Kidney glomerular epithelial cell (primary cell): ENCODE results near the gene WDFY4.

Experiments
- DNase-seq: peaks from one replicate; lab custom pipeline; 2025; lab: John Stamatoyannopoulos, UW

The WDFY4 gene

DNA sequence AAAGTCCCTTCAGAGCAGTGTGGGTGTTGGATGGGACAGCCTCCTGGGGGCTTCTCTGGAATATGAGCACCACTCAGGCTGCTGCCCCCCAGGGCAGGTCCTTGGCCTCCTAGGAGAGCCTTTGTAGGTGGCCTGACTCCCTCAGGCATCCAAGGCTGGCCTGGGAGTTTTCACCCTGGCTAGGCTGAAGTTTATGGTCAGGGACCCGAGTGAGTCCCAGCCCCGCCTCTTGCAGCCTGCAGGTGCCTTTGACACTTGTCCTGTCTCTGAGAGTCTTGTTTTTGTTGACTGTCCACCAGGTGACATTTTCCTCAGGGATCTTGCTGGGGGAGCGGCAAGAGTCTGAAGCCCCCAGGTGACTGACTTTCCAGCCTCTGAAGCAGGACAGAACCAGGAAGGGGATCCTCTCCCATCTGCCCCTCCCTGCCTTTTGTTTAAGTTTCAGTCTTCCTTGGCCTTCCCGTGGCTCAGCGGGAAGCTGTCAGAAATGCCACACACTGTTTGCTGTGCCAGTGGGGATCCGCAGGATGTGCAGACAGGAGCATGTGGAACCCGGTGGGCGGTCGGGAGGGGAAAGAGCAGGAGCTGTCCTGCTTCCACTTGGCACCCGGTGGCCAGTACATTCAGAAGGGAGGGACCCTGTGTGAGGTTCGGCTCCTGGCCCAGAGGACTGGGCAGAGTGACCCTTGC is 195.5 kb downstream of the WDFY4 start:
- DNase-seq = no peak

DNA sequence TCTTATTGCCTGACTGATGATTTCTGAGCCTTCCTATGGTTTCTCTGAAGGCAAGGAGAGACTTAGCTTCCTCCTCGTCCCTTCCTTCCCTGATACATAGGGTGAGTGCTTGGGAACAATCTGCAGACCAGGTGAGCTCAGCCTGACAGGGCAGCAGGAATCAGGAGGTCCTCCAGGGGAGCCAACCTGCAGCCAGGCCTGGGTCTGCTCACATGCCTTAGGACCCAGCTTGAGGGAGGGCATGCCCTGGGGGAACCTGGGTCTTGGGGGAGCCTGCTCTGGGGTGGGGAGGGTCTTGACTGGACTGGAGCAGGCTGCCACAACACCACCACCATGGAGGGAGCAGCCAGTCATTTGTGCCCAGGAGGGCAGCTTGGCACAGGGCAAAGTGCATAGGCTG is 197.3 kb downstream of the WDFY4 start:
- DNase-seq = no peak

DNA sequence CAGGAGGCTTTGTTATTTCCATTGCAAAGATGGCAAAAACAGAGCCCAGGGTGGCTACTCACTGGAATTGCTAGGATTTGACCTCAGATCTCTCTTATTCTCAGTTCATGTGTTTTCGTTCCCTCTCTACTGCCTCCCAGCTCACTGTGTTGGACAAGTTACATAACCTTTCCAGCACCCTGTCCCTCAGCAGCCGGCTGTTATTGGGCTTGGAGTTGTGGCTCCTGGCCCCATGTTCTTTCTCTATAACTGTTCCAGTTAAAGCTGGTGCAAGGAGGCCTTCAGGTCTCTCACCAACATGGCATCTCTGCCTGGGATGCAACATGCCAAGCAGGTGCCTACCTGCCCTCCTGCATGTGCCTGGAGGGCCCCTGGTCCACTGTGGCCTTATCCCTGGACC is 198.2 kb downstream of the WDFY4 start:
- DNase-seq = no peak

DNA sequence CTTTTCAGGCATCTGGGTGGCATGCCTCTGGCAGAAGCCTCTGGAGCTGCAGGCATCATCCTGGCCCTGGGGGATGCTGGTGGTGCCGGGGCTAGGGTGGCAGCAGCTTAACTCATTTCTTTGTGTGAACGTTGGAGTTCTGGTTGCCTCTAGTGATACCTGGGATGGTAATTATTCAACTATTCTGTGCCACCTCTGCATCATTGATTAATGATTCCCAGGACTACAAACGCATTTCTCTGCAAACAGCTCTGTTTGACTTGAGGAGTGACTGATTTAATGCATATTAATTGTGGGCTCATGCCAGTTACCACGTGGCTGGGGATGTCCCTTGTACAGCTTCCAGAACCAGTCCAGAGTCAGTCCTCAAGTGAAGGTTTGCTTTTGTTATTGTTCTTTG is 199.0 kb downstream of the WDFY4 start:
- no peak for DNase-seq

DNA sequence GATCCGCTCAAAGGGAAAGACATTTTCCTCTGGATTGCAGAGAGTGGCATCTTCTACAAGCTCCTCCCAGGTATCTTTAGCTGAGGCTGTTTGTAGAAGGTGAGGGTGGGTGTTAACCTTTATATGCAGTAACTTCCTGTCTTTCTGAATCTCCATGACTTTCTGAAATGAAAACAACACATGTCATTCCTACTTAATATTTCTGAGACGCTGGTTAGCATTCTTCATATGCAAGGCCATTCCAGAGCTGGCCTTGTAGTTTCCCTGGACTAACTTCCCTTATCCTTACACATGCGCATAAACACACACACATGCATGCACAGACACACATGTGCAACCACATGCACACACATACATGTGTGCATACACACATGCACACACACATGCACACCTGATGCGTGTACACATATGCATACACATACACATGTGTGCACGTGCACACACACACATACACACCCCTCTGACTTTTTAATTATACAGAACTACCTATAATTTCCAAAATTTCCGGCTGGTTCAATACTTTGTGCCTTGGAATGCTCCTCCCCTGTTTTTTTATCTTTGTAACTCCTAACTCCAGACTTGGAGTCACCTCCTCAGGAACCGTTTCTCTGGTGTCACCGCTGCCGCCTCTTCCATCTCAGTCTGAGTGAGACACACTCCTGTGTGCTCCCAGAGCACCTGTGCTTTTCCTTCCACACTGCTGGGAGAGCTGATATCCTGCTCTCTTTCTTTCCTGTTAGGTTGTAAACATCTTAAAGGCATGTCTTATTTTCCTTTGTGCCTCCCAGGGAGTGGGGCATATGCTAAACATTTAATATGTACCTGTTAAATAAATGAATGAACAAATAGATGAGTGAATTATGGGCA is 199.7 kb downstream of the WDFY4 start:
- no peak for DNase-seq

DNA sequence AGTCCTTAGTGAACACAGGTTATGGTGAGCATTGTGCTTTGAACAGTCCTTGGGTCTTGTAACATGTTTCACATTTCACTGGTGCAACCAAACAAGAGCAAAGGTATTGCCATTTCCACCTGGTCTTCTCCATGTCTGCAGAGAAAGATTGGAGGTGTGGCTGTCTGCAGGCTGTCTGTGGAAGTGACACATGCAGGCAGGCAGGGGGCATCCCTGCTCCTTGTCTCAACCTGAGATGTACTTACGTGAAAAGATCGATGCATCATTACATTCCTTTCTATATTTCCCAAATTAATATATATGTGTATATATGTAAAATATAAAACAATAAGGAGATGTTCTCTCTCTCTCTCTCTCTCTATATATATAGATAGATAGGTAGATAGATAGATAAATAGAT is 200.7 kb downstream of the WDFY4 start:
- no peak for DNase-seq

DNA sequence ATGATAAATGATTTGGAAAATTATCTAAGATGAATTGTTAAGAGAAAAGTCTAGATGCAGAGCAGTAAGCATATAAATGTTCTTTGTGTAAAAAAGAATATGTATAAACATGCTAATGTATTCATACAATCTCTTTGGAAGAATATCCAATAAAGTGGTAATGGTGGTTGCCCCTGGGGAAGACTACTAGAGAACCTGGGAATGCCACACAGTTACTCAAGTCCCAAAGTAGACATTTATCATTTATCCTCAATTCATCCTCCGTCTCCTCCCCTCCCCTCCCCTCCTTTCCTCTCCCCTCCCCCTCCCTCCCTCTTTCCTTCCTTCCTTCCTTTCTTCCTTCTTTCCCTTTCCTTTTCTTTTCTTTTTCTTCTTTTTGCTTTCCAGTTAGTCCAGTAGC is 203.3 kb downstream of the WDFY4 start:
- DNase-seq = no peak

DNA sequence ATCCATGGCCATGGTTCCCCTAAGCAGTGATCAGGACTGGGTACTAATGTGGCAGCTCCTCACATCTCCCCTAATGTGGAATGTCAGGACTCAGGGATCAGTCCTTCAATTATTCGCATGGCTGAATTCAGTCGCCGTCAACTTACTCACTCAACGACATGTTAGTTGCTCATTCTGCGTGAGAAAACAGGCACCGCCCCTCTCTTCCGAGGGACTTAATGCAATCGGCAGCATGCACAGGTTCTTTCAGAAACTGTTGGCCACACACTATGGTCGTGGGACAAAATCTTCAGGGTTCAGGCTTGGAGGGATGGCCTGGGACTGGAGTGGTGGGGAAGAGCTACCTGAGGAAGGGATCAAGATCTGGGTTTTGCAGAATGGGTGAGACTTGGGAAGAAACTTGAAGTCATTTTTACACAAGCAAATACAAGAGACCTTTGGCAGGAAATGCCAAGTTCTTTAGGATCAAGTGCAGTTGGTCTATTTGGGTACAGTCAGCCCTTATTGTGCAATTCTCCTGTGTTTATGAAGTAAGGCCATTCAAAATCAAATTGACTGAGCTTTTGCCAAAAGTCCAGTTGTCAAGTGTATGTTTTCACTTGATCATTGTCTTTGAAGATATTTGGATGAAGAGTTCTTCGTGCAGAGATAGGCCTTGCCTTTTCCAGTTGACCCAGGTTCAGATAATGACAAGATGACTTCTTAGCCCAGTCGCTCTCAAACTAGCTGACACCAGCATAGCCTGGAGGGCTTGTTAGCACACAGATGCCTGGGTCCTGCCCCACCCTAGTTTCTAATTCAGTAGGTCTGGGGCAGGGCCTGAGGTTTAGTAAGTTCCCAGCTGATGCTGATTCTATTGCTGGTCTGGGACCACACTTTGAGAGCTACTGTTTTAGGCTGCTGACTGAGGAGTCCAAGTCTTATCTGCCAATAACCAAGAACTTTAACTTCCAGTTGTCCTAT is 206.5 kb downstream of the WDFY4 start:
- DNase-seq = no peak

DNA sequence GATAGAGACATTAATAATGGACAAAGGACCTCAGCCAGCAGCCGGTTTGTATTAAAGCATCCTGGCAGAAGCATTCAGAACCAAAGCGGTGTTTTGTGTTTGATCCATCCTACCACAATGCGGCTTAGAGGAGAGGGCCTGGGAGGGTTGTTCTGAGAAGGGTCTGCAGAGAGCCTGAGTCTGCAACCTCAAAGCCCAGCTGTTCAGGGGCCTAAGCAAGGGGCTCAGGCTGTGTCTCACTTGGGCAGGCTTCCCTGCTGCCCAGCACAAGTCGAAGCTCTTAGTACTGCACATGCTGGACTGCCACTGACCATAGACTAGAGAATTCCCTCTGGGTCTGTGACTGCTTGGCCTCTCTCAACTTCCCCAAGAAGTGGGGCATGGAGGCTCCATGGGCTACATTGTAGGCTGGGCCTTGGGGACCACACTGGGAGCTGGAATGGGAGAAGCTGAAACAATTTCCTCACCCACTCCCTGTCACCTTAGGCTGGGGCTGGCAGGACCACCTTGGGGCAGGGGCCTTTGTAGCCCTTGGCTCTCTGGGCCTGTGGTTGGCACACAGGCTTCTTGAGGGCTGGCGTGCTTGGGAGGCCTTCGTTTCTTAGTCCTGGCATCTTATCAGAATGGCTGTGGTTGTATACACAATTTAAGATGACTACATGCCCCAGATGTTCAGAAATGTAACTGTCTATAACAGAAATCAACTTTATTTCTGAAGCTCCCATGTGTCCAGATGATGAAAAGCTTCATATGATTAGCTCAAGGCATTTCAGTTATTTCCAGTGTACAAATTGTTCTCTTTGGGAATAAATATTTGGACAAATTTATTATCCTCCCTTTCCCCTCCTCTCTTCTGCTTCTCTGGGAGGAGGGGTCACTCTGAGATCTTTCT is 210.5 kb downstream of the WDFY4 start:
- DNase-seq = no peak

DNA sequence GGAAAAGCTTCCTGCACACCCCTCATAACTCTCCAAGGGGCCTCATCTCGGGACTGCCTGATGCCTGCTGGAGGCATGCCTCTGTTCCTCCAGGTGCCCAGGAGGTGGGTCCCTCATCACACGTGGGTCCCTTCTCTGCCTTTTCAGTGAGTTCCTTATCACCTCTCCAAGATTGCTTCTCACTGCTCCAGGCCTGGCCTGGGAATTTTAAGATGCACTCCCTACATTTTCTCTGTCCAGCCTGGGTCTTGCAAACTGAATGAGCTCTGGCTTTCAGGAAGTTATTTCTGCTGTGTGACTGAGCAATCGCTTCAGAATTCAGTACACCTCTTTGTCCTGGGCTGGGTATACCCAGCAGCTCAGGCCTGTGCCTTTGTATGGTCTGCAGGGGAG is 211.1 kb downstream of the WDFY4 start:
- no peak for DNase-seq

DNA sequence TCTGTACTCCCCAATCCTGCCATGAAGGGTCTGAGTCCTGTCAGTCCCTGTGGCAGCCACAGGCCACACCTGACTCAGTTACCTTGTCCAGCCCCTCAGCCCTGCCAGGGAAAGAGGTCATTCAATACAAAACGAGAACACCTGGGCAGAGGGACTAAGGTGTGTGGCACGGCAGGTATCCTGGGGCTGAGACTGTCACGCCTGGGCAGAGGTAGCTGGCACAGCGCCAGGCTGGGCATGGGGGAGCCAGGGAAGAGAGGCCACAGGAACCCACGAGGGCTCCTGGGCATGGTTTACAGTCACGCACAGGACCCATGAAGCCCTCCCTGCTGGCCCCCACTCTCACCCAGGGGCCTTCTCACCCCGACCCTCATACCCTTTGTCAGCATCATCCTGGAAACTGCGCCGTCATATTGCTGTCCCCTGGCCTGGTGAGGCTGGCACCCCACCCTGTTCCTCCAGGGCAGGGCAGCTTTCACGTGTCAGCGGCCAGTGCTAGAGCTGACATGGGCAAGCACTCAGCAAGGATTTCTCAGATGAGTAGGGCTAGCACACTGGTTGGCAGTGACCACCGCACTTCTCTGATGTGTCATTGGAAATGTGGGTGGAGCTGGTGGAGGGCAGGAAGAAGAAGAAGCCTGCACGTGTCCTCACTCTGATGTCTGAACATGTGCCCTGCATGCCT is 212.2 kb downstream of the WDFY4 start:
- DNase-seq = no peak

DNA sequence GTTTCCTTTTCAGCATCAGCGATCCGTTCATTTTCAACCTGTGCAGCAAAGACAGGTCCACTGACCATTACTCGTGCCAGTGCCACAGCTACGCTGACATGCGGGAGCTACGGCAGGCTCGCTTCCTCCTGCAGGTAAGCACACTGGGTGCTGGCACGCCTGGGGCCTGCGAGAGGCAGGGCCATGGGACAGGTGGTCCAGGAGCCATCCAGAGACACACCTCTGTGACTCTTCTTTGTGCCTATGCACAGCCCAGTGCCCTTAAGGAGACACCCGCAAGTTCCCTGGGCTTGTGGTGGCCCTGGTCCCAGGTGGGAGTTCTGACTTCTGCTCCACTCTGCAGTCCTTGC is 212.7 kb downstream of the WDFY4 start:
- no peak for DNase-seq

DNA sequence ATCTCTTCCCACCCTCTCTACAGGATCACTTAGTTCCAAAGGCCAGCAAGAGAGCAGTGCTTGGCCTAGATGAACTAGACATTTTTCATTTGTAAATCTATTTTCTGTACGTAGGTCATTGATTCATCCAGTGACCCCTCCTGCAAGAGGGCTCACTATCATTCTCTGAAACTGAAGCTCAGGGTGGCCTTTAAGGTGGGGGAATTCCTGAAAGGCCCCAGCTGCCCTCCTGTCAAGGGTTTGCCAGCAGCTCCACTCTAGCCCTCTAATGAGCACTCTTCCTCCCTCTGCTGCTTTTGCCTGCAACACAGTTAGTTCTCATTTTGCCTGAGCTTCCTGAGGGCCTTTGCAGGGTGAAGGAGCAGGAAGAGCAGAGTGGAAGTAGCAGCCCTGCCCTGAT is 213.8 kb downstream of the WDFY4 start:
- DNase-seq = no peak

DNA sequence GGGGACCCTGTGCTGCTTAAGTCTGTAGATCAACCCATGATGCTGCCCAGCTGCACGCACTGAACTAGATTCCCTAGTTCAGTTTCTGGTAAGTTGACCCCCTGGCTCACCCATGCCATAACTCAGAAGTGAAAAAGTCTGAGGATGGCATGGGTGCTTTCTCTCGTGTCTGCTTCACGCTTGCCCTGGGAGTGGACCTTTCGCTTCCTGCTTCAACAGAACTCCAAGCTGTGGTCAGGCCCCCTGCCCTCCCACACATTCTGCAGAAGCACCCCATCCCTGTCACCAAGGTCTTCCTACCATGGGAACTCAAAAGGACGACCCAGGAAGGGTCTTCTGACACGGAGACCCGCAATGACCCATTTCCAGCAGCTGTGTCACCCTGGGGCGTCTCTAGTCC is 215.1 kb downstream of the WDFY4 start:
- DNase-seq = no peak

DNA sequence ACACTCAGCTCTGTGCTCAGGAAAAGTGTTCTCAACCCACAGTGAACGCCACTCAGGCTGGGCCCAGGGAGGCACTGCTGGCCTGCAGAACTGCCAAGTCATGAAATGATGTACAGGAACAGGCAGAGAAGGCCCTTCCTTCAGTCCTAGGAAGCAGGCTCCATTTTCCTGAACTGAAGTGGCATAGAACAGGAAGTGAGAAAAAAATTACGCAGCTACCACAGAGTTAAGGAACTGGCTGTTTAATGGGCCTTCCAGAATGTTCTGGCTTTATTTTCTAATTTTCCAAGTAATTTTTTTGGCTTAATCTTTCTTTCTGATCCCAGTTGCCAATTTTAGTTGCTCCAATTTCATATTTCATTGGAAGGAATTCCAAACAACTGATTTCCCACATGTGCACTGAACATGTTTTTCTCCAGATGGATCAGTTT is 215.7 kb downstream of the WDFY4 start:
- no peak for DNase-seq

DNA sequence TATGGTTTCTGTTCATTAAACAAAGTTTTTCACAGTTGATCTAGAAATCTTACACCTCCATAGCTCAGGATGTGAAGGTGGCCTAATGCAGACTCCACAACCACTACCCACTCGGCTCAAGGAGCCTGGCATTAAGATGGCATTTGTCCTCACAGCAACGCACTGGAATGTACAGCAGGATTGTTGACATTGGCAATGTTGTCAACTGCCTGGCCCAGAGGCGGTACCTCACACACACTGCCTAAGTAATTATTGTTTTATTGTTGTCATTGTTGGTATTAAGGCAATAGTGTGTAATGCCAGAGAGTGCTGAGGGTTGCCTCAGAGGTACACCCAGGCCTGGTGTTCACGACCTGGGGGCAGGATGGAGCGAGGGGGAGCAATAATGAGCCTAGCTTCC is 216.6 kb downstream of the WDFY4 start:
- DNase-seq = no peak

DNA sequence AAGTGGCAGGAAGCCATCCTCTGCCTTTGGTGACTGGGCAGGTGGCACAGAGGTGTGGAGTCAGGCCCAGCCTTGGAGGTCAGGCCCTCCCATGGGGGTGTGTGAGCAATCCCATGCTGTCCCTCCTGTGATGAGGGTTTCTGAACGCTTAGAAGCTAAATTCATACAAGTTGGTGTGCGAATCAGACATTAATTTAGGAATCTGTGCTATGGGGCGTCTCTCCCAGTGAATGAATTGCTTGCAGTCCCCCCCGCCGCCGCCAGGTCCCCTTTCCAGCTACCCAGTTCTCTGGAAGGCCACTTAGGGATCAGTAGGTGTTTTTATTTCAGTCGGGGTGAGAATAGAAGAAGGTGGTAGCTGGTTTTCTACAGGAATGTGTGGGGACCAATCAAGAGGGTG is 217.4 kb downstream of the WDFY4 start:
- DNase-seq = no peak

DNA sequence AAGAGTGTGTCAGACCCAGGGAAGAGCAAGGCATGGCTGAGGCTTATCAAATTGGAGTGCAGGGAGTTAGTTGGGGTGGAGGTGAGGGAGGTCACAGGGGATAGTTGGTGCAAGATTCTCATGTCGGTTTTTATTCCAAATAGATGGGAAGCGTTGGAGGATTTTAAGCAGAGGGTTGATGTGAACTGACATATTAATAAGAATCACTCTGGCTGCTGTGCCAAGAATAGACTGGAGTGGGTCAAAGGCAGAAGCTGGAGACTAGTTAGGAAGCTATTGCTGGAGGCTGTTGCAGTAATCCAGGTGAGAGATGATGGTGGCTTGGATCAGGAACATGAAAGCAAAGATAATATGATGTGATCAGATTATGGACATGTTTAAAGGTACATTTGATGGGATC is 218.5 kb downstream of the WDFY4 start:
- DNase-seq = no peak

DNA sequence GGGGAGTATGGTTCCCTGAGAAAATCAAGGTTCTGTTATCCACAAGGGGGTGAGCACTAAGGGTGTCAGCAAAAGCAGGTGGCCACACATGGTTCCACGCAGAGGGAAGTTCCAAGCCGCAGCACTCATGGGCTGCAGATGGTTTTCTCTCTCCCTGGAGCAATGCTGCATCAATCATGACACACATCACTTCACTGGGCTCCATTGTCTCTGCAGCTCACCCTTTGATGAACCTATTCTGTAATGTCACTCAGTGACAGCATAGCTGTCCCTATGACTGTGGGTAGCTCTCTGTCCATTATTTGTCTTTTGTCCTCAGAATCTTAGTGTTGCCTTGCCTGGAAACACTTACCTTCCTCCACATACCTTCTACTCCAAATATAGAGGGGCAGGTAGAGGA is 220.2 kb downstream of the WDFY4 start:
- no peak for DNase-seq

DNA sequence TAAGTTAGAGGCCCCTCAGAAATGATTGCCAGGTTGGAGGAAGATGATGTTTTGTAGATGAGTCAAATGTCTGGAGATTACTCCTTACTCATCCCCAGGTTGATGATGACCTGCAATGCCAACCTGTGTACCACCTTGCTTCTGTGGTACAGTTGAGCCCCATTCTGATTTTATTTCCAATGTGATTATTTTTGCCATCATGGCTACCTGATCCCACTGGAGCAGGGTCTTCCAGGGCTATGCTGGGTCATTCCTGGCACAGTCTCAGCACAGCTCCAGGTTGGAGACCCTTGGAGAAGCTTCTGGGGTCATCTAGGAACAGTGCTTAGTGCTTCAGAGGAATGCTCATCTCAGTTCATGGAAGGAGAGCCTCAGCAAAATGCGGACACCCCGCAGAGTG is 220.6 kb downstream of the WDFY4 start:
- DNase-seq = no peak

DNA sequence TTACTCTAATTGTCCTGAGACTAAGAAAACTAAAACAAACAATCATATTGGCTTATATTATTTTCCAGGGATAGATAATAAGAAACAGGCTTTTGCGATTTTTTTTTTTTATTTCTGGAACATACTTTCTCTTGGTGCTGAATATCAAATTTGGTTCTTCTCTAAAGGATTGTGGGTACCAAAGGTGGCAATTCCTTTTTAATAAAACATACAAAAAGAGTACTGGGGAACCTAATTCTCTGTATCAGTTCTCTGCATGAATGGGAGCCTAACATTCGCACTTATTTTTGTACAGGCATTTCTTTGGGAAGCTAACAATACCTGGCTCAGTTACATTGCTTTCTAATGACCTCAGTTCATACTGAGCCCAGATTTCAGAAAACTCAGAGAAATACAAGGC is 222.2 kb downstream of the WDFY4 start:
- DNase-seq = no peak
